ENCODE measurements around the gene ATOH8.
A peak's percentile ranks its signal among the peaks of the same experiment; 100 is the strongest.

The ATOH8 gene

GRCh38 chr2:85769983-85770362 lies 16.2 kb downstream of the ATOH8 start:
- H3K27ac ChIP-seq: no peak overlapping the region
- no peaks in the 10 kb centered on the region for H3K36me3 ChIP-seq (ENCODE audit: insufficient read depth)
- H3K4me1 ChIP-seq (ENCODE audit: low read depth, poor library complexity, severe bottlenecking): no peaks in the 10 kb centered on the region
- H2AFZ ChIP-seq (ENCODE audit: low read depth): no peak overlapping the region
- no peak overlapping the region for H3K4me3 ChIP-seq (IDR thresholded peaks at IDR 0.05; ENCODE audit: insufficient read depth, low read depth, low read length)
- TF ChIP-seq CTCF (conservative IDR thresholded peaks at IDR 0.05; ENCODE audit: low read depth, low read length): peak; percentile 0; the same call in 1 of the 2 replicates
- H3K27me3 ChIP-seq (ENCODE audit: insufficient read depth, low read depth): peaks cover 24% of the 10 kb centered on the region
- no peaks in the 10 kb centered on the region for H4K20me1 ChIP-seq (ENCODE audit: insufficient read depth)
- no peak overlapping the region for H3K4me2 ChIP-seq
- no peaks in the 10 kb centered on the region for H3K79me2 ChIP-seq (ENCODE audit: insufficient read depth, low read depth)
- no peak overlapping the region for H3K9ac ChIP-seq

- Histone ChIP-seq H3K4me3 (IDR thresholded peaks at IDR 0.05; ENCODE audit: insufficient read depth, low read depth, low read length) (no peak overlapping the region), H2AFZ (ENCODE audit: low read depth) (no peak overlapping the region), H3K27ac (no peak overlapping the region), H3K9ac (no peak overlapping the region), H3K4me2 (no peak overlapping the region), H3K4me1 (ENCODE audit: low read depth, poor library complexity, severe bottlenecking) (no peaks in the 10 kb centered on the region), H4K20me1 (ENCODE audit: insufficient read depth) (no peaks in the 10 kb centered on the region), H3K79me2 (ENCODE audit: insufficient read depth, low read depth) (no peaks in the 10 kb centered on the region), H3K27me3 (ENCODE audit: insufficient read depth, low read depth) (peaks cover 24% of the 10 kb centered on the region), H3K36me3 (ENCODE audit: insufficient read depth) (no peaks in the 10 kb centered on the region)
- TF ChIP-seq CTCF (conservative IDR thresholded peaks at IDR 0.05; ENCODE audit: low read depth, low read length): no peak
Observed at GRCh38 chr2:85770369-85770768, 16.6 kb downstream of the ATOH8 start.

- Histone ChIP-seq H3K27ac (no peak overlapping the region), H3K79me2 (ENCODE audit: insufficient read depth, low read depth) (no peaks in the 10 kb centered on the region), H4K20me1 (ENCODE audit: insufficient read depth) (no peaks in the 10 kb centered on the region), H3K4me2 (no peak overlapping the region), H3K9ac (no peak overlapping the region), H3K36me3 (ENCODE audit: insufficient read depth) (no peaks in the 10 kb centered on the region), H3K27me3 (ENCODE audit: insufficient read depth, low read depth) (peaks cover 24% of the 10 kb centered on the region), H3K4me3 (IDR thresholded peaks at IDR 0.05; ENCODE audit: insufficient read depth, low read depth, low read length) (no peak overlapping the region), H2AFZ (ENCODE audit: low read depth) (no peak overlapping the region), H3K4me1 (ENCODE audit: low read depth, poor library complexity, severe bottlenecking) (no peaks in the 10 kb centered on the region)
- no peak for TF ChIP-seq CTCF (conservative IDR thresholded peaks at IDR 0.05; ENCODE audit: low read depth, low read length)
Observed at GRCh38 chr2:85770786-85771409, 17.1 kb downstream of the ATOH8 start.

GRCh38 chr2:85771486-85771885 lies 17.7 kb downstream of the ATOH8 start:
- no peak overlapping the region for H3K4me3 ChIP-seq (IDR thresholded peaks at IDR 0.05; ENCODE audit: insufficient read depth, low read depth, low read length)
- H3K4me2 ChIP-seq: no peak overlapping the region
- H3K4me1 ChIP-seq (ENCODE audit: low read depth, poor library complexity, severe bottlenecking): no peaks in the 10 kb centered on the region
- H3K79me2 ChIP-seq (ENCODE audit: insufficient read depth, low read depth): no peaks in the 10 kb centered on the region
- TF ChIP-seq CTCF (conservative IDR thresholded peaks at IDR 0.05; ENCODE audit: low read depth, low read length): no peak
- H3K27ac ChIP-seq: no peak overlapping the region
- no peak overlapping the region for H3K9ac ChIP-seq
- H3K36me3 ChIP-seq (ENCODE audit: insufficient read depth): no peaks in the 10 kb centered on the region
- no peaks in the 10 kb centered on the region for H4K20me1 ChIP-seq (ENCODE audit: insufficient read depth)
- H2AFZ ChIP-seq (ENCODE audit: low read depth): no peak overlapping the region
- H3K27me3 ChIP-seq (ENCODE audit: insufficient read depth, low read depth): peaks cover 24% of the 10 kb centered on the region

Data from KMS-11 (cell line).